ENCODE measurements around the gene RNF40. TPM values are rescaled to one million over a fixed set of nuclear protein-coding genes. Genes with fewer than 3 reads are reported as not detected.

Gene RNF40
- total RNA-seq, 1 donor from 2014 or later: 28.6 TPM

GRCh38 chr16:30761427-30761927, 645 bp upstream of the RNF40 start:
- no peak for DNase-seq (ENCODE audit: low spot score)

GRCh38 chr16:30762991-30763725, 1.0 kb downstream of the RNF40 start:
- no peak for DNase-seq (ENCODE audit: low spot score)

DNA sequence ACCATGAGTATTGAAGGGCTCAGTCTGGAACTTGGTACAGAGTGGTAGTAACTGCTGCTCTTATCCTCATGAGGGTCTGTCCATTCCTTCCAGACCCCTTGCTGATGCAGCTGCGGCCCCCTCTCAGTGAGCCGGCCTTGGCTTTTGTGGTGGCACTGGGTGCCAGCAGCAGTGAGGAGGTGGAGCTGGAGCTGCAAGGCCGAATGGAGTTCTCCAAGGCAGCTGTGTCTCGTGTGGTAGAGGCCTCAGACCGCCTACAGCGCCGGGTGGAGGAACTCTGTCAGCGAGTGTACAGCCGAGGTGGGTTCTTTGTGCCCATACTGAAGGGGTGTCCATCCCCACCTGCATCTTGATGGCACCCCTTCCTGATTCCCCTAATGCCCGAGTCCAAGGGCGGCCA, 2.0 kb downstream of the RNF40 start:
- DNase-seq (ENCODE audit: low spot score): no peak

DNA sequence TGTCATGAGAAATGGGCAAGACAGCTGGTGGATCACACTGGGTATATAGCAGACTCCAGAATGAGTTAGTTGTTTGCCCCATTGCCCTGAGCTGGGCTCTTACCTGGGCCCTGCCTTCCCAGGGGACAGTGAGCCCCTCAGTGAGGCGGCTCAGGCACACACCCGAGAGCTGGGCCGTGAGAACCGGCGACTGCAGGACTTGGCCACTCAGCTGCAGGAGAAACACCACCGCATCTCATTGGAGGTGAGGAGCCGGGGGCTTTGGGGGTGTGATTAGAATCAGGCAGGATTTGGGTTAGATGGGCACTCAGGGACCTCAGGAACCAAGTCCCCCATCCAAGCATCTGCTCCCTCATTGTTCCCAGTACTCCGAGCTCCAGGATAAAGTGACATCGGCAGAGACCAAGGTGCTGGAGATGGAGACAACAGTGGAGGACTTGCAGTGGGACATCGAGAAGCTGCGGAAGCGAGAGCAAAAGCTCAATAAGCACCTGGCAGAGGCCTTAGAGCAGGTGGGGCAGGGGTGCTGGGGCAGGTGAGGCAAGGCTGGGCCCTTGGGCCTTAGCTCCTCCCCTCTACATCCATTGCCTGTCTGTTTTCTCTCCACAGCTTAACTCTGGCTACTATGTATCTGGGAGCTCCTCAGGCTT, 2.8 kb downstream of the RNF40 start:
- DNase-seq (ENCODE audit: low spot score): no peak

DNA sequence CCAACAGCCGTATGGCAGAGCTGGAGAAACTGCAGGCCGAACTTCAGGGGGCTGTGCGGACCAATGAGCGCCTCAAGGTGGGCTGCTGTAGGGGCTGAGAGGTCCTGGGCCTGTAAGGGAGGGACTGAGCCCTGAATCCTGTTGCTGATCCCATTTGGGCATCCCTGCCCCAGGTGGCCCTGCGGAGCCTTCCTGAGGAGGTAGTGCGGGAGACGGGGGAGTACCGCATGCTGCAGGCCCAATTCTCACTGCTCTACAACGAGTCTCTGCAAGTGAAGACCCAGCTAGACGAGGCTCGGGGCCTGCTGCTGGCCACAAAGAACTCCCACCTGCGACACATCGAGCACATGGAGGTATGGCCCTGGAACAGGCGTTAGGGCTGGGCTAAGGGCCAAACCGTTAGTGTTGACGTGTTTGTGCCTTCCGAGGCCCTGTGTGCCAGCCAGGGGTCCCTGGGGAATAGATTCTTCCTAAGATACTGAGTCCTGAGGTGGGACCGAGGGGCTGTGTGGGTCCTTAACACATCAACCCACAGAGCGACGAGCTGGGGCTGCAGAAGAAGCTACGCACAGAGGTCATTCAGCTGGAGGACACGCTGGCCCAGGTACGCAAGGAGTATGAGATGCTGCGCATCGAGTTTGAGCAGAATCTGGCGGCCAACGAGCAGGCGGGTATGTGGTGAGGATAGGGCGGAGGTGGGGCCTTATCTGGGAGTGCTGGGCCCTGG, 4.2 kb downstream of the RNF40 start:
- no peak for DNase-seq (ENCODE audit: low spot score)

DNA sequence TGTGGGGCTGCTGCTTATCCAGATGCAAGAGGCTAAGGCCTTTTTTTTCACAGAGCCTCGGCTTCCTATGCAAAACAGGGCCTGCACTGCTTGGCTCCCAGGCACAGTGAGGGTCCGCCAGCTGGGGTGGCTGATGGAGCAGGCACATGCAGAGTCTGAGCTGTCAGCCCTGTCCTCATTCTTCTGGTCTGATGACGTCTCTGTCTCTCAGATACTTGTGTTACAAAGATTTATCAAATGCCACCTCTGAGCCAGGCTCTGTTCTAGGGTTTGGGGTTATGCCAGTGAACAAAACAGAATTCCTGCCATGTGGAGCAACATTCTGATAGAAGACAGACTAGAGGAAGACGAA, 4.8 kb downstream of the RNF40 start:
- DNase-seq (ENCODE audit: low spot score): no peak

DNA sequence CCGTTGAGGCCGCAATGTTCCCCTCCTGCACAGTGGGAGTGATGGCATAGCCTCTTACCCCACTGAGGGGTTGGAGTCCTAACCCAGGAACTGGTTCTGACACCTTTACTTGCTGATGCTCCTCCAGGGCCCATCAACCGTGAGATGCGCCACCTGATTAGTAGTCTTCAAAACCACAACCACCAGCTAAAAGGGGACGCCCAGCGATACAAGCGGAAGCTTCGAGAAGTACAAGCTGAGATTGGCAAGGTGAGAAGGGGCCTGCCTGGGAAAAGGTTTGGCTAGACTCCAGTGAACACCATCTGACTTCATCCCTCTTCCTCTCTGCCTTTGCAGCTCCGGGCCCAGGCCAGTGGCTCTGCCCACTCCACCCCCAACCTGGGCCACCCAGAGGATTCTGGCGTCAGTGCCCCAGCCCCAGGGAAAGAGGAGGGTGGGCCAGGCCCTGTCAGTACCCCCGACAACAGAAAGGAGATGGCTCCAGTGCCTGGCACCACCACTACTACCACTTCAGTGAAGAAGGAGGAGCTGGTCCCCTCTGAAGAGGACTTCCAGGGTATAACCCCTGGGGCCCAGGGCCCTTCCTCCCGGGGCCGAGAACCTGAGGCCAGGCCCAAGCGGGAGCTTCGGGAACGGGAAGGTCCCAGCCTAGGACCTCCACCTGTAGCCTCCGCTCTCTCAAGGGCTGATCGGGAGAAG, 5.8 kb downstream of the RNF40 start:
- DNase-seq (ENCODE audit: low spot score): no peak

DNA sequence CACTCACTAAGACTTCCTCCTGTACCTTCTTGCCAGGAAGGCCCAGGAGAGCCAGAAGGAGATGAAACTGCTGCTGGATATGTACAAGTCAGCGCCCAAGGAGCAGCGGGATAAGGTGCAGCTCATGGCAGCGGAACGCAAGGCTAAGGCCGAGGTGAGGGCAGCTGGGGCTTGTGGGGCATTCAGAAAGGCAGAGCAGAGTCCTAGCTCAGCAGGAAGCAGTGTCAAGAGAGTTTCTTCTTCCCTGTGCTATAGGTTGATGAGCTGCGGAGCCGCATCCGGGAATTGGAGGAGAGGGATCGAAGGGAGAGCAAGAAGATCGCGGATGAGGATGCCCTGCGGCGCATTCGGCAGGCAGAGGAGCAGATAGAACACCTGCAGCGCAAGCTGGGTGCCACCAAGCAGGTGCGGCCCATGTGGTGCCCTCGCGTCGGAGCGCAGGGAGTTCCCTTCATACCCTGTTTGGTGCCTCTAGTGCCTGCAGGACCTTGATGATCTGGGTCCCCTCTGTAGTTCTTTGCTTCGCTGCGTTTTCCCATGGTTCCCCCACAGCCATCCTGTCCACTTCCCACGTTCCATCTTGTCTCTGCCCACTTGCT, 6.6 kb downstream of the RNF40 start:
- DNase-seq (ENCODE audit: low spot score): no peak

DNA sequence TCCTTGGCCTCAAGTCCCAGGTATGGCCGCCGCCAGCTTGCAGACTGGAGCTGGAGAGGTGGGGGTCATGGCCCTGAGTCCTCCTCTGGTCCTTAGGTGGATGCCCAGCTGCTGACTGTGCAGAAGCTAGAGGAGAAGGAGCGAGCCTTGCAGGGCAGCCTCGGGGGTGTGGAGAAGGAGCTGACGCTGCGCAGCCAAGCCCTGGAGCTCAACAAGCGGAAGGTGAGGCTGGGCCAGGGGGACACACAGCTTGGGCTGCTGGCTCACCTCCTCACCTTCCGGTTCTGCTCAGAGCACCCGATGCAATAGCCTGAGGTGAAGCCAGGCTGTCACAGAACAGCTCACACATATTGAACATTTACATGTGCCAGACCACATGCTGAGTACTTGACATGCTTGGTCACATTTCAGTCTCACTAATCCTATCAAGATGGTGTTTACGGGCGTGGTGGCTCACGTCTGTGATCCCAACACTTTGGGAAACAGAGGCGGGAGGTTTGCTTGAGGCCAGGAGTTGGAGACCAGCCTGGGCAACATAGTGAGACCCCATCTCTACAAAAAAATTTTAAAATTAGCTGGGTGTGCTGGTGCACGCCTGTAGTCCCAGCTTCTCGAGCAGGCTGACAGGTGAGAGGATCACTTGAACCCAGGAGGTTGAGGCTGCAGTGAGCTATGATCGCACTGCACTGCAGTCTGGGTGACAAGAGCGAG, 7.4 kb downstream of the RNF40 start:
- DNase-seq (ENCODE audit: low spot score): no peak

GRCh38 chr16:30771726-30772125, 9.6 kb downstream of the RNF40 start:
- no peak for DNase-seq (ENCODE audit: low spot score)

DNA sequence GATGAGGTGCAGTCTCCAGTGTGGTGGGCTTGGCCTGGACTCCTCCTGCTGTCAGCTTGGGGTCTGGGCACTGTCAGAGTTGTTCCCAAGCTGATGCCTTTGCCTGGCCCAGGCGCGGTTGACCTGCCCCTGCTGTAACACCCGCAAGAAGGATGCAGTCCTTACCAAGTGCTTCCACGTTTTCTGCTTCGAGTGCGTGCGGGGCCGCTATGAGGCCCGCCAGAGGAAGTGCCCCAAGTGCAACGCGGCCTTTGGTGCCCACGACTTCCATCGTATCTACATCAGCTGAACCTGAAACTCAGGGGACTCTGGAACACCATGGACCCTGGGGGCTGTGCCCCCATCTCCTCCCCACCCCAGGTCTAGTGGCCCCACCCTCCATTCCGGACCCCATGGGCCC, 11.7 kb downstream of the RNF40 start:
- no peak for DNase-seq (ENCODE audit: low spot score)

DNA sequence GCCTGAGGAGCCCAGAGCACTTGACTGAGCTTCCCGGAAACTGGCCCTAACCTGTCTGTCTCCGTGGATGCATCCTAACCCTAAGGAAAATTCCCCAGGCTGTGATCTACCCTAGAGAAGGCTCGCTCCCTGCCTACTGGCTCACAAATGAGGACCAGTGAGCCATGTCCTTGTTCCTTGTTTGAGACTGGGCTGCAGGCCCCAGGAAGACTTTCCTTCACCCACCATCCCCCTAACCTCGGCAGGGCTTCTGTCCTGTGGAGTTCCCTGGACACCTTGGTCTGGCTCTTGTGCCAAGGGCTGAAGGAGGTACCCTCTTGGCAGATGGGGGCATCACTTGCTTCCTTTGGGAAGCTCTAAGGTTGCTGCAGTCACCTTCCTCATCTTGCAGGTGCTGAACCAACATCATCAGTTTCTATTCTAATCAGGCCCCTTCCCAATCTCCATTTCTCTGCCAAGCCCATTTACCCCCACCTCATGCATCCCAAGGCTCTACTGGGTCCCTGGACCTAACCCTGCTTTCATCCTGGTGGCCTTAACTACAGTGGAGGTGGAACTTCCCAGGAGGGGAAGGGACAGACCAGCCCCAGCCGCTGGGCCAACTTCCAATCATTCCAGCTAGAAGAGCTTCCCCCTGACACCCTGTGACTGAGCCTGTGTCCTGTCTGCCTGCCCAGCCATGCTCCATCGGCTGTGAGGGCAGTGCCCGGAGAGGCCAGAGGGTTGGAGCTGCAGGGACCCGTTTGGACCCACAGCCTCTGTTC, 12.4 kb downstream of the RNF40 start:
- DNase-seq (ENCODE audit: low spot score): no peak

- DNase-seq (ENCODE audit: low spot score): no peak
Measured at GRCh38 chr16:30775131-30775391, 12.9 kb downstream of the RNF40 start.

- peak; percentile 93 for DNase-seq (ENCODE audit: low spot score)
Measured at GRCh38 chr16:30775392-30776188, 13.5 kb downstream of the RNF40 start.

GRCh38 chr16:30777591-30778297, 15.6 kb downstream of the RNF40 start:
- no peak for DNase-seq (ENCODE audit: low spot score)

- DNase-seq (ENCODE audit: low spot score): peak; percentile 75
Measured at GRCh38 chr16:30778549-30779244, 16.6 kb downstream of the RNF40 start.

- no peak for DNase-seq (ENCODE audit: low spot score)
Measured at GRCh38 chr16:30779596-30779995, 17.5 kb downstream of the RNF40 start.

DNA sequence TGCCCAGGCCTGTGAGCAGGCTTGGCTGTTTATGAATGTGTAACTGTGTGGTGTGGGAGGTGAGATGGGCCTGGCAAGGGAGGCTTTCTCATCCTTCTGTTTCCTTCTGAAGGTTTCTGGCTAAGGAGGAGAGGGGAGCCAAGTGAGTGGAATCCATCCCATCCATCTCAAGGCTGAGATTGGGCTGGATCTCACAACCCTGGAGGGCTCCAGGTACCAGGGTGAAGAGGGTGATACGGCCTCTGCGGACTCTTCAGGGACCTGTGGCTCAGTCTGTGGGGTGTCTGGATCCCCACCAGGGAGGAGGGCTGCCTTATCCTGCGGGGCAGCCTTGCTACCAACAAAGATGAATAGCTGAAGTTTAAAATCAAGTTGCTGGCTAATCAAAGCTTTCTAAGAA, 17.9 kb downstream of the RNF40 start:
- DNase-seq (ENCODE audit: low spot score): no peak

Measured in umbilical cord (tissue), 2 donors.